ENCODE results near the gene KLHL29.

Gene KLHL29

GRCh38 chr2:23399674-23400261 lies 14.8 kb downstream of the KLHL29 start:
- DNase-seq, result peak; percentile 39

- no peak for DNase-seq
These were observed 15.7 kb downstream of the KLHL29 start for GRCh38 chr2:23400703-23401102.

GRCh38 chr2:23401427-23402204 lies 16.6 kb downstream of the KLHL29 start:
- no peak for DNase-seq

GRCh38 chr2:23402205-23402740 lies 17.3 kb downstream of the KLHL29 start:
- DNase-seq, result no peak

- DNase-seq, result peak; percentile 42
These were observed 19.4 kb downstream of the KLHL29 start for GRCh38 chr2:23404426-23404825.

DNA sequence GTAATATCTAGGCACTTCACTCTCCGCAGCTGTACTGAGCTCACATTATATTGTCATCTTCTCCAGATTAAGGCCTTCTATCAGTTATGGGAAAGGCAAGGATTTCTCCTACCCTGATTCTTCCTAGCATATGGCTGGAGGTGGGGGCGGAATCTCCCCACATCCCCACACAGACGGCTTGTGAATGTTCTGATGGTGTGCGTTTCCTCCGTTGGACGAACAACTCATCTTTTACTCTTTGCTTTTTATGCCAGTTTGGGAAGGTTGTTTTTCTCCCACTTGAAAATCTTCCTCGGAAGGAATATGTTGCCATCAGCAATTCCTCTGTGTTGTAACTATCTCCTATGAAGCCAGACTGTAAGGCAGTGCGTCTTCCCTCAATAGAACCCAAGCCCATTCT lies 24.3 kb downstream of the KLHL29 start:
- DNase-seq, result no peak

- DNase-seq, result no peak
These were observed 25.6 kb downstream of the KLHL29 start for GRCh38 chr2:23410596-23410995.

GRCh38 chr2:23411752-23412431 lies 26.9 kb downstream of the KLHL29 start:
- DNase-seq, result no peak

GRCh38 chr2:23412556-23413155 lies 27.7 kb downstream of the KLHL29 start:
- no peak for DNase-seq

- no peak for DNase-seq
These were observed 28.7 kb downstream of the KLHL29 start for GRCh38 chr2:23413641-23414040.

DNA sequence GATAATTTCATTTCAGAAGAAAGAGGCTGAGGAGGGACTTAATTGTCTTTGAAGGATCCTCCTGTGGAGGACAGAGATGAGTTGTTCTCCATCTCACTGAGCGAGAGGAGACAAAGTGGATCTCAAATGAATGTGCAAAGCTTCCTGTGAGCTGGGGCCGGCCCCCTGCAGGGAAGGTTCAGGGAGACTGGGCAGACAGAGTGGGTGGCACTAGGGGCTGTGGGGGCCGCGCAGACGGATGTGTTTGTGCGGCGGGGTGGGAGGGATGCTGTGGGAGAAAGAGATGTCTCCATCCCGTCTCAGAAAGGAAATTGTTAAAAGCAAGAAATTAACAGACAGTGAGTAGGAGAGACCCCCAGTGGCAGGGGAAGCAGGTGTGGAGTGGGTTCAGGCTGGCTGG lies 29.1 kb downstream of the KLHL29 start:
- DNase-seq, result no peak

DNA sequence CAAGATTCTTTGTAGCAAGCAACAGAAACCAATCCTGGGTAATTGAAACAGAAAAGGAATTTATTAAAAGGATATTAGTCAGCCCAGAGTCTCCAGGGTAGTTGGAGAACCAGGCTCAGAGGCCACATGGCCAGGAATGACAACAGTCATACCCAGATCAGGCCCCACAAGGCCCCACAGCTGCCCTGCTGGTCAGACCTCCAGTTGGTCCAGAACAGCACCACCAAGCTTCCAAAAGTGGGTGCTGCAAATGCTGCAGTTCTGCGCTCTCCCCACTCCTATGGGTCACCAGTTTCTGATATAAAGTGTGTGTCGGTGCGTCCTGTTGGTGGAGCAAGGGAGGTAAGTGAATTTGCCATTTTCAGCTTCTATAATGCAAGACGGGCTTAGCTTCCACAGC lies 29.9 kb downstream of the KLHL29 start:
- DNase-seq, result no peak

GRCh38 chr2:23417310-23417709 lies 32.3 kb downstream of the KLHL29 start:
- no peak for DNase-seq

- no peak for DNase-seq
These were observed 33.1 kb downstream of the KLHL29 start for GRCh38 chr2:23418056-23418455.

GRCh38 chr2:23418461-23418911 lies 33.5 kb downstream of the KLHL29 start:
- no peak for DNase-seq

DNA sequence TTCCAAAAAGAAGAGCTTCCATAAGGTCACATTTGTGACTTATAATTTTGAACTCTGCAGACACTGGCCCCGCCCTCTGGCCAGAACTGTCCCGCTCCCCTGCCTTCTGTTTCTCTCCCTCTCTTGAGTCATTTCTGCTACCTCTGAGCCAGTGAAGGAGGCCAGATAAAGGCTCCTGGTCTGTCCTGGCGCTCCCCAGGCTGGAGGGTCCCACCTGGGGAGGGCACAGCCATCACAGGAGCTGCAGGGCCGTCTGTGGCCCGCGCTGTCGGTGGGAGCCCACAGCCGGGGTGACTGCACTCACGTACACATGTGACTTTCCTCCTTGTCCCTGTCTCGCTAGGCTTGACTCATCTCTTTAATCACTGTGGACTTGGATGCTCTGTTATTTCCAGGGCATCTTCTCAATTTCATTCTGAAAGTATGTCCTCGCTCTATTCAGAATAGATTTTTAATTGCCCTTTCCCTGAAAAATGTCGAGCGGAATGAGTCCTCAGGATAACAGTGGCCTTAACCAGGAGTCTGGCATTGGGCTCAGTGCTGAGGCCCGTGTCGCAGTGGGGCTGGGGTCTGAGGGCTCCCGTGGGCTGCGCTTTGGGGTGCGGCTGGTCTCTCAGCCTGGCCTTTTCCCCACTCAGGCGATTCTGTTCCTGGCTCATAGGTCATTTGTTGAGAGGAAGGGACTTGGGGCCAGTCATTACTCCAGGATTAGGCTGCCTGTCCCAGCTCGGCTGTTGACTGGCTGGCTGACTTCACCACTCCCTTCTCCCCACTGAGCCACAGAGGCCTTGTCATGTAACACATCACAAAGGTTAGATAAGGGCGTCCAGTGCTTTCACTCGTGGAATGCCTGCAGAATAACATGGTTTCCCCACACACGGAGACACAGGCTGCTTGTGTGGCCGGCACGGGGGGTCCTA lies 34.5 kb downstream of the KLHL29 start:
- no peak for DNase-seq

- no peak for DNase-seq
These were observed 35.3 kb downstream of the KLHL29 start for GRCh38 chr2:23420091-23420839.

DNA sequence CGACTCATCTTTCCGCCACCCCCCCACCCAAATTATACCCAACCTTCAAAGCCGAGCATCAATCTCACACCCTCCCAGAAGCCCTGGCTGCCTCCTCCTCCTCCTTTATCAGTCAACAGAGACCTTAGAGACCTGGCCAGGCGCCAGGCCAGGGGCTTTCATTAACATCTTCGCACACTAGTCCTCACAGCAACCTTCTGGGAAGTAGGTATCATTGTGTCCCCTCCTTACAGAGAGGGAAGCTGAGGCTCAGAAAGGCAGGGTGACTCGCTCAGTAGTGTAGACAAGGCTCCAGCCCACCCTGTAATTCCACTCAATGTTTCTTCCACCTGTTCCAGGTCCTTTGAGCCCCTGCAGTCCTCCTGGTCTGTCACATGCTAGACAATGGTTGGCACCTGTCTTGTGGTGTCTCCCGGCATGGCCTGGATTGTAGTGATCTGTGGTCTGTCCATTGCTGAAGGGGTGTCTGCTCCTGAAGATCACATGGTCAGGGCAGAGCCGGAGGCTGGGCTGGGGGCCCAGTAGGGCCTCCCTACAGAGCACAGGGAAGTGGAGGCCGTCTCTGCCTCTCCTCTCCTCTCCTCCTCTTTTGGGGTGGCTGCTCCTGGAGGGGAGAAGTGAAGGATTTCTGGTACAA lies 36.0 kb downstream of the KLHL29 start:
- no peak for DNase-seq

- no peak for DNase-seq
These were observed 37.4 kb downstream of the KLHL29 start for GRCh38 chr2:23422089-23423061.

Data from inflammatory macrophage treated with lipopolysaccharide for 4 hours (primary cell).